SK-N-SH (cell line): ENCODE data around the gene LBR. TPM values are rescaled to one million over a fixed set of nuclear protein-coding genes. Genes with fewer than 3 reads are reported as not detected.

ENCODE experiments used
- CTCF ChIA-PET: fragments of 300-600, 350-600 bp; formaldehyde crosslinking; extraction: SDS; loops from one replicate; lab custom pipeline; 2021; lab: Yijun Ruan, JAX
- POLR2A ChIA-PET: fragments of 350-600 bp; sonication (Branson Sonifier 250); formaldehyde crosslinking; extraction: SDS; loops from one replicate; lab custom pipeline; 2020; ENCODE audit warnings: antibody characterized with exemption, inconsistent platforms; lab: Yijun Ruan, JAX
- DNase-seq: peaks from one replicate; pipeline ENCODE4 v3.0.0; 2012
- H2AFZ ChIP-seq: fragments of 200-600 bp; sonication (generic); 2 replicates; pipeline ENCODE4 v1.8.1; 2016; ENCODE audit warnings: antibody characterized with exemption, mild to moderate bottlenecking, low read depth
- H3F3A ChIP-seq: fragments of 200-600 bp; sonication (generic); replicated peaks from 2 replicates; pipeline ENCODE3; 2016; ENCODE audit warnings: antibody characterized with exemption, mild to moderate bottlenecking; ENCODE audit not compliant: insufficient read depth
- H3K27ac ChIP-seq, 2 experiments: fragments of 200-500 bp in 1 of 2; fragments of 200-600 bp in 1 of 2; sonication (Bioruptor generic) in 1 of 2; sonication (generic), shearing (Covaris generic) in 1 of 2; 2 replicates each; pipeline versions ENCODE4 v1.5.1 to v1.6.1; 2014 to 2016; ENCODE audit warnings: low read depth in 2 of 2, inconsistent platforms in 1 of 2, low read length in 1 of 2, mild to moderate bottlenecking in 1 of 2, mixed read lengths in 1 of 2
- H3K27me3 ChIP-seq: fragments of 200-600 bp; sonication (generic), shearing (Covaris generic); 2 replicates; pipeline ENCODE4 v1.6.1; 2016; ENCODE audit warnings: mixed run types; ENCODE audit not compliant: insufficient read depth
- H3K36me3 ChIP-seq, 2 experiments: fragments of 200-500 bp in 1 of 2; fragments of 200-600 bp in 1 of 2; sonication (Bioruptor generic) in 1 of 2; sonication (generic) in 1 of 2; replicated peaks in 1 of 2; 2 replicates each; pipeline versions ENCODE3 to v1.5.1; 2014 to 2016; ENCODE audit warnings: low read length in 1 of 2, mild to moderate bottlenecking in 1 of 2; ENCODE audit not compliant: insufficient read depth in 2 of 2, control insufficient read depth in 1 of 2
- H3K4me1 ChIP-seq, 2 experiments: fragments of 200-500 bp in 1 of 2; fragments of 200-600 bp in 1 of 2; sonication (Bioruptor generic) in 1 of 2; sonication (generic), shearing (Covaris generic) in 1 of 2; 2 replicates each; pipeline versions ENCODE4 v1.5.1 to v1.6.1; 2014 to 2016; ENCODE audit warnings: low read depth in 1 of 2, low read length in 1 of 2, mixed run types in 1 of 2; ENCODE audit not compliant: insufficient read depth in 2 of 2, control insufficient read depth in 1 of 2
- H3K4me2 ChIP-seq: fragments of 200-600 bp; sonication (generic), shearing (Covaris generic); 2 replicates; pipeline ENCODE4 v1.6.1; 2017; ENCODE audit warnings: mixed run types
- H3K4me3 ChIP-seq, 2 experiments: fragments of 200-500 bp in 1 of 2; fragments of 200-600 bp in 1 of 2; sonication (Bioruptor generic) in 1 of 2; sonication (generic), shearing (Covaris generic) in 1 of 2; 2 replicates each; pipeline versions ENCODE4 v1.5.1 to v1.8.1; 2014 to 2016; ENCODE audit warnings: low read depth in 2 of 2, inconsistent platforms in 1 of 2, low read length in 1 of 2, mild to moderate bottlenecking in 1 of 2, mixed read lengths in 1 of 2, moderate library complexity in 1 of 2
- H3K79me2 ChIP-seq: fragments of 200-600 bp; sonication (generic); 2 replicates; pipeline ENCODE4 v1.8.1; 2017; ENCODE audit warnings: mild to moderate bottlenecking; ENCODE audit not compliant: insufficient read depth
- H3K9ac ChIP-seq: fragments of 200-600 bp; sonication (generic); 2 replicates; pipeline ENCODE4 v1.6.1; 2017; ENCODE audit warnings: mixed run types
- H3K9me2 ChIP-seq: fragments of 200-600 bp; sonication (generic); 2 replicates; pipeline ENCODE4 v1.6.1; 2017; ENCODE audit warnings: mixed run types
- H3K9me3 ChIP-seq: fragments of 200-600 bp; sonication (generic); 2 replicates; pipeline ENCODE4 v1.6.1; 2017; ENCODE audit warnings: mixed run types, mild to moderate bottlenecking, moderate library complexity
- H4K20me1 ChIP-seq: fragments of 200-600 bp; sonication (generic); 2 replicates; pipeline ENCODE4 v1.6.1; 2017; ENCODE audit warnings: mild to moderate bottlenecking, mixed run types; ENCODE audit not compliant: insufficient read depth
- EP300 ChIP-seq, 2 experiments: IDR thresholded peaks; 2 replicates each; pipeline versions ENCODE4 v1.4.0 to v1.6.1; 2012; ENCODE audit warnings: borderline replicate concordance in 1 of 2, low read depth in 1 of 2, low read length in 1 of 2
- EZH2phosphoT487 ChIP-seq: fragments of 200-600 bp; sonication (generic); IDR thresholded peaks from 2 replicates; pipeline ENCODE4 v1.6.1; 2017; ENCODE audit warnings: low read depth, mixed run types, mild to moderate bottlenecking, antibody characterized with exemption, moderate library complexity, borderline replicate concordance
- FOSL2 ChIP-seq: IDR thresholded peaks from 2 replicates; pipeline ENCODE4 v1.4.0; 2012; ENCODE audit warnings: low read depth, mild to moderate bottlenecking, moderate library complexity, borderline replicate concordance
- FOXJ3 ChIP-seq: sonication (generic); formaldehyde crosslinking; IDR thresholded peaks from 2 replicates; pipeline ENCODE4 v1.5.1; 2020; ENCODE audit warnings: mild to moderate bottlenecking, missing genetic modification reagents
- FOXM1 ChIP-seq: IDR thresholded peaks from 2 replicates; pipeline ENCODE4 v1.4.0; 2012; ENCODE audit warnings: low read depth, mild to moderate bottlenecking
- GATA2 ChIP-seq: sonication (generic); formaldehyde crosslinking; IDR thresholded peaks from 2 replicates; pipeline ENCODE4 v1.5.0; 2020; ENCODE audit warnings: mild to moderate bottlenecking, missing genetic modification reagents
- MEF2A ChIP-seq: IDR thresholded peaks from 2 replicates; pipeline ENCODE4 v1.4.0; 2012; ENCODE audit warnings: low read depth, borderline replicate concordance
- MXI1 ChIP-seq: IDR thresholded peaks from 2 replicates; pipeline ENCODE4 v1.6.1; 2012; ENCODE audit warnings: mild to moderate bottlenecking, low read depth, low read length, improper control_type of control experiment
- NRF1 ChIP-seq: IDR thresholded peaks from 2 replicates; pipeline ENCODE4 v1.6.1; 2012; ENCODE audit warnings: low read depth, mild to moderate bottlenecking, low read length
- PBX3 ChIP-seq: IDR thresholded peaks from 2 replicates; pipeline ENCODE4; 2012
- RAD21 ChIP-seq: IDR thresholded peaks from 2 replicates; pipeline ENCODE4 v1.6.1; 2012; ENCODE audit warnings: mild to moderate bottlenecking, low read length
- RCOR1 ChIP-seq: fragments of 150-350 bp; IDR thresholded peaks from 2 replicates; pipeline ENCODE4 v1.6.1; 2017; ENCODE audit warnings: antibody characterized with exemption, low read length
- REST ChIP-seq: IDR thresholded peaks from 2 replicates; pipeline ENCODE4 v1.6.1; 2012; ENCODE audit warnings: mild to moderate bottlenecking, low read depth, low read length, moderate library complexity
- RFX5 ChIP-seq: IDR thresholded peaks from 2 replicates; pipeline ENCODE4 v1.6.1; 2012; ENCODE audit warnings: mild to moderate bottlenecking, improper control_type of control experiment, low read length
- SIN3A ChIP-seq: IDR thresholded peaks from 2 replicates; pipeline ENCODE4 v1.6.1; 2012; ENCODE audit warnings: low read depth, mild to moderate bottlenecking, low read length, moderate library complexity, borderline replicate concordance
- SMC3 ChIP-seq: IDR thresholded peaks from 2 replicates; pipeline ENCODE4 v1.6.1; 2012; ENCODE audit warnings: low read depth, low read length, improper control_type of control experiment
- TCF12 ChIP-seq: IDR thresholded peaks from 2 replicates; pipeline ENCODE4 v1.4.0; 2012
- TEAD4 ChIP-seq: IDR thresholded peaks from 2 replicates; pipeline ENCODE4 v1.4.0; 2012; ENCODE audit warnings: mild to moderate bottlenecking, borderline replicate concordance; ENCODE audit not compliant: insufficient read depth
- WGBS: methylation state at CpG from one replicate; pipeline ENCODE4 v1.1.6; 2017; ENCODE audit warnings: low lambda C conversion rate; 5-methylcytosine and 5-hydroxymethylcytosine counted together
- polyA plus RNA-seq, 3 experiments: library from polyadenylated mRNA; depleted of rRNA; stranded (reverse); fragments of >200 nt; gene quantifications; 2 replicates each; pipeline ENCODE4 v1.2.3, GENCODE V29; 2012
- TF ChIP-seq, protein P1 (sequence below): fragments of 200-600 bp; sonication (generic); IDR thresholded peaks from 2 replicates; pipeline ENCODE4 v1.6.1; 2017; ENCODE audit warnings: antibody characterized with exemption, mild to moderate bottlenecking, moderate library complexity
- TF ChIP-seq, protein P2 (sequence below): IDR thresholded peaks from 2 replicates; pipeline ENCODE4 v1.4.0; 2012; ENCODE audit warnings: low read depth, borderline replicate concordance

The LBR gene
- polyA plus RNA-seq, 1 of the 3 experiments (the other 2 are of a cell fraction) = 10.6 TPM

DNA sequence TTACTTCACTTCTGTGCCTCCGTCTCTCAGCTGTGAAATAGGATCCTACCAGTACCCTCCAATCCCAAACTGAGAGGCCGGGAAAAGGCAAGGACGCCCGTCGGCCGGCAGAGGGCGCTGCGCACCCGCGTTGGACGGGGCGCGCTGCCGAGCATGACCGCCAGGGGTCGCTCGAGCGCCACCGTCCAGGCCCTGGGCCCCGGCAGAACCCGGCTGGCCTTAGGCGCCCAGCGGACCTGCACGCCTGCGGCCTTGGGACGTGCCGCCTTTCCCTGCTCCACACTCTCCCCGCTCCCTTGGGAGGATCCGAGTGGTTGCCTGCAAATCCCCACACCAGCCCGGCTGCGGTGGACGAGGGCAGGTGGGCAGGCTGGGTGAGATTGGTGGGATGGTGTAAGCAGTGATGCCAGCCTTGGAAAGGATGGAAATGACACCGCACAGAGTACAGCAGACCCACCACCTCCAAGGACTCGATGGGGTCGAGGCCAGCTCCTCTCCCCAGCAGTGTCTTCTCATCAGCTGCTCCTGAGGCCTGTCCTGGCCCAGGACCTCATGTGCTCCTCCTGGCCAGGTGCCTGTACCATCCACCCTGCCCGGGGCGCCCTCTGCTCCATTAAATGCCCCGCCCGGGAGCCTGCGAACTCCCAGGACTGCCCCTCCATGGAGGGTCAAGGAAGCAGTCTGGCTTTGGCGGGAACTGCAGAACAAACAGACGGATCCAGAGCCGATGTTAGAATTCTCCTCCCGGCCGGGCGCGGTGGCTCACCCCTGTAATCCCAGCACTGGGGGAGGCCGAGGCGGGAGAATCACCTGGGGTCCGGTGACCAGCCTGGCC is 47.4 kb upstream of the LBR start:
- Histone ChIP-seq H3K9me3 (no peaks in the 10 kb centered on the region), H3K36me3 (no peaks in the 10 kb centered on the region)
- CTCF ChIA-PET = interaction anchor here (0.5 to 19.4 kb wide), 167 partner anchors 11 to 650 kb away, joined by 3 to 473 read pairs (median 4); partner anchors contain the start of genes ENAH, EPHX1, H3-3A and LEFTY1
- TF ChIP-seq, protein P1, sequence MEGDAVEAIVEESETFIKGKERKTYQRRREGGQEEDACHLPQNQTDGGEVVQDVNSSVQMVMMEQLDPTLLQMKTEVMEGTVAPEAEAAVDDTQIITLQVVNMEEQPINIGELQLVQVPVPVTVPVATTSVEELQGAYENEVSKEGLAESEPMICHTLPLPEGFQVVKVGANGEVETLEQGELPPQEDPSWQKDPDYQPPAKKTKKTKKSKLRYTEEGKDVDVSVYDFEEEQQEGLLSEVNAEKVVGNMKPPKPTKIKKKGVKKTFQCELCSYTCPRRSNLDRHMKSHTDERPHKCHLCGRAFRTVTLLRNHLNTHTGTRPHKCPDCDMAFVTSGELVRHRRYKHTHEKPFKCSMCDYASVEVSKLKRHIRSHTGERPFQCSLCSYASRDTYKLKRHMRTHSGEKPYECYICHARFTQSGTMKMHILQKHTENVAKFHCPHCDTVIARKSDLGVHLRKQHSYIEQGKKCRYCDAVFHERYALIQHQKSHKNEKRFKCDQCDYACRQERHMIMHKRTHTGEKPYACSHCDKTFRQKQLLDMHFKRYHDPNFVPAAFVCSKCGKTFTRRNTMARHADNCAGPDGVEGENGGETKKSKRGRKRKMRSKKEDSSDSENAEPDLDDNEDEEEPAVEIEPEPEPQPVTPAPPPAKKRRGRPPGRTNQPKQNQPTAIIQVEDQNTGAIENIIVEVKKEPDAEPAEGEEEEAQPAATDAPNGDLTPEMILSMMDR = peak; percentile 100
- TF ChIP-seq, protein P2, sequence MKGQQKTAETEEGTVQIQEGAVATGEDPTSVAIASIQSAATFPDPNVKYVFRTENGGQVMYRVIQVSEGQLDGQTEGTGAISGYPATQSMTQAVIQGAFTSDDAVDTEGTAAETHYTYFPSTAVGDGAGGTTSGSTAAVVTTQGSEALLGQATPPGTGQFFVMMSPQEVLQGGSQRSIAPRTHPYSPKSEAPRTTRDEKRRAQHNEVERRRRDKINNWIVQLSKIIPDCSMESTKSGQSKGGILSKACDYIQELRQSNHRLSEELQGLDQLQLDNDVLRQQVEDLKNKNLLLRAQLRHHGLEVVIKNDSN = no peak
- TF ChIP-seq SIN3A (peak; percentile 40; the same call in 1 of the 2 replicates), MEF2A (no peak), MXI1 (0 out of 2 replicates have a peak, but pooled peaks have one; percentile 17), PBX3 (no peak), NRF1 (peak; percentile 45), RCOR1 (0 out of 2 replicates have a peak, but pooled peaks have one; percentile 17), GATA2 (no peak), TCF12 (no peak; the same call in 1 of the 2 replicates), REST (no peak), RFX5 (0 out of 2 replicates have a peak, but pooled peaks have one; percentile 28), RAD21 (peak; percentile 100), SMC3 (peak; percentile 100), TEAD4 (no peak), FOXJ3 (CRISPR knock-in tag) (no peak), EZH2phosphoT487 (no peak), FOSL2 (no peak), FOXM1 (peak; percentile 77; the same call in 1 of the 2 replicates), EP300 (IDR thresholded peaks at IDR 0.05; ENCODE audit: borderline replicate concordance in 1 of 2, low read depth in 1 of 2, low read length in 1 of 2) (no peak)
- TF ChIP-seq, all 33 proteins: peak for 9
- peak overlapping the region; percentile 51 for H3K4me2 ChIP-seq
- no peaks in the 10 kb centered on the region for H3K9me2 ChIP-seq
- no peaks in the 10 kb centered on the region for H3K27me3 ChIP-seq
- peaks cover 0 to 6% of the 10 kb centered on the region in 2 experiments; a peak in 2 of 4 replicates for H3K4me1 ChIP-seq
- H3K4me3 ChIP-seq = peak overlapping the region; percentile 17 to 46; a peak in 2 of 4 replicates
- H3F3A ChIP-seq = no peaks in the 10 kb centered on the region
- no peaks in the 10 kb centered on the region for H3K79me2 ChIP-seq
- no peak overlapping the region for H3K9ac ChIP-seq
- DNase-seq = peak; percentile 93
- WGBS = 34% methylated on average over 29 of the region's 50 CpGs
- H2AFZ ChIP-seq = peak overlapping the region; percentile 91; the same call in 1 of the 2 replicates
- POLR2A ChIA-PET = no interaction called here
- no peaks in the 10 kb centered on the region for H4K20me1 ChIP-seq
- H3K27ac ChIP-seq = no peak overlapping the region
